Endodermal cell (in vitro differentiated cells): ENCODE data around the gene KRT3. TPM values are rescaled to one million over a fixed set of nuclear protein-coding genes. Genes with fewer than 3 reads are reported as not detected.

Experiments
- DNase-seq: peaks from one replicate; pipeline ENCODE4 v3.0.0-alpha.2; 2017
- H3K27ac ChIP-seq: 2 replicates; pipeline ENCODE4 v1.5.1; 2013; ENCODE audit warnings: mild to moderate bottlenecking, low read depth, low read length, moderate library complexity
- H3K27me3 ChIP-seq: 2 replicates; pipeline ENCODE4 v1.6.1; 2013; ENCODE audit warnings: mild to moderate bottlenecking, low read length, moderate library complexity; ENCODE audit not compliant: insufficient read depth, control insufficient read depth, poor library complexity, severe bottlenecking
- H3K36me3 ChIP-seq: 2 replicates; pipeline ENCODE4 v1.7.0; 2013; ENCODE audit warnings: mild to moderate bottlenecking, low read length, moderate library complexity; ENCODE audit not compliant: control insufficient read depth, insufficient read depth
- H3K4me1 ChIP-seq: one replicate; pipeline ENCODE4 v1.7.0; 2013; ENCODE audit warnings: low read length; ENCODE audit not compliant: control insufficient read depth, insufficient read depth
- H3K4me3 ChIP-seq: 2 replicates; pipeline ENCODE4 v1.5.1; 2013; ENCODE audit warnings: mild to moderate bottlenecking, low read length, moderate library complexity
- H3K9ac ChIP-seq: 2 replicates; pipeline ENCODE4 v1.6.1; 2013; ENCODE audit warnings: mild to moderate bottlenecking, low read length, moderate library complexity; ENCODE audit not compliant: poor library complexity, severe bottlenecking; ENCODE audit errors: extremely low read depth
- H3K9me3 ChIP-seq: 2 replicates; pipeline ENCODE4 v1.6.1; 2013; ENCODE audit warnings: mild to moderate bottlenecking, low read length, moderate library complexity; ENCODE audit not compliant: control insufficient read depth
- H3K27ac Mint-ChIP-seq: 2 replicates; pipeline ENCODE4 v1.8.0; 2020; ENCODE audit warnings: mixed read lengths
- H3K27me3 Mint-ChIP-seq: 2 replicates; pipeline ENCODE4 v1.8.0; 2021; ENCODE audit warnings: mild to moderate bottlenecking, mixed read lengths; ENCODE audit not compliant: insufficient read depth
- H3K36me3 Mint-ChIP-seq: 2 replicates; pipeline ENCODE4 v1.8.0; 2020; ENCODE audit warnings: low read depth, mixed read lengths
- H3K4me1 Mint-ChIP-seq: 2 replicates; pipeline ENCODE4 v1.8.0; 2020; ENCODE audit warnings: mixed read lengths
- H3K4me3 Mint-ChIP-seq: 2 replicates; pipeline ENCODE4 v1.8.0; 2020; ENCODE audit warnings: mild to moderate bottlenecking, moderate library complexity, mixed read lengths
- H3K9me3 Mint-ChIP-seq: 2 replicates; pipeline ENCODE4 v1.8.0; 2020; ENCODE audit warnings: mild to moderate bottlenecking, mixed read lengths
- WGBS, 2 experiments: methylation state at CpG; one replicate each; pipeline versions ENCODE4 v1.1.5 to v1.1.7; 2013; ENCODE audit warnings: missing lambda C conversion rate in 2 of 2, mixed read lengths in 1 of 2; ENCODE audit not compliant: insufficient coverage in 1 of 2, insufficient read length in 1 of 2; 5-methylcytosine and 5-hydroxymethylcytosine counted together
- total RNA-seq, 2 donors: library from RNA; stranded (reverse); fragmentation: NEBNext Ultra II Directional in 1 of 2; extraction: Animal tissue kit (Norgen Biotek cat#: 25700) in 1 of 2; gene quantifications; 2 replicates in 1 of 2; 3 replicates in 1 of 2; pipeline ENCODE4 v1.2.1, GENCODE V29; 2021
- TF ChIP-seq, protein P1 (sequence below): fragments of 200-600 bp; sonication (generic); conservative IDR thresholded peaks from 2 replicates; pipeline ENCODE4 v1.5.0; 2021; ENCODE audit warnings: antibody characterized with exemption, mild to moderate bottlenecking

Gene KRT3
- total RNA-seq, 2 donors from 2014 or later: not detected

DNA sequence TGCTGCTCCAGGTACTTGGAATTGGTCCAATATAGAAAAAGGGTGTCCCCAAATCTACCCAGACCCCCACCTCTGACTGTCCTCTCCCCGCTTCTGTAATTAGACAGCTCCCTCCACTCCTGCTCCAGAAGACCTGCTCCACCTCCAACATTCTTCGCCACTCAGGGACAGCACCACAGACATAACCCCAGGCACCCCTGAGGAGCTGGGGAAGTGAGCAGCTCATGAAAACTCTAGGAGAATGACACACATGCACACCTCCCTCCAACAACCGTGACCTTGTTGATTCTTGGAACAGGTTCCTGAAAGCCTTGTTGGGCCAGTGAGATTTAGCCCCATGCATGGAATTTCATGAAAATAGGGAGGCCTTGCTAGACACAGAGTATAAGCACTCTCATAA lies 9.8 kb upstream of the KRT3 start:
- H3K36me3 Mint-ChIP-seq: no peaks in the 10 kb centered on the region
- 83 to 93% methylated on average over 1 to 3 of the region's 3 CpGs for WGBS, 2 experiments
- no peak overlapping the region for H3K4me3 Mint-ChIP-seq

DNA sequence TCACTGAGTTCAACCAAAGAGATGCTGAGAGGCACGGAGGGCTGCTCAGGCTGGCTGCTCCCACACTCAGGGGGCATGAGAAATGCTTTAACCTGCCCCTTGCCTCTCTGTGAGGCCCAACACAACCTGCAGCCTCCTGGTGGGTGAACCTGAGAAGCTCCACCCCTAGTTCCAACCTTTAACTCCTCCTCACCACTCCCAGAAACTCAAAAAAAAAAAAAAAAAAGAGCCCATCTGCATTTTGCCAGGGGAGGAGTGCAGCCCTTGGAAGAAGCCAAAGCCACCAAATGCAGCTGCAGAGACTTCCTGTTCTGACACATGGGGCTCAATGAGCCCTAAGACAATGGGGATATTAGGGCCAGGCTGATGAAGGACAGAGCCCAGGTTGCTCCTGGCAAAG lies 9.1 kb upstream of the KRT3 start:
- Histone ChIP-seq H3K27ac (no peak overlapping the region), H3K4me1 (no peaks in the 10 kb centered on the region), H3K4me3 (no peak overlapping the region), H3K9ac (no peak overlapping the region), H3K9me3 (no peaks in the 10 kb centered on the region), H3K36me3 (no peaks in the 10 kb centered on the region), H3K27me3 (no peaks in the 10 kb centered on the region)
- Mint-ChIP-seq H3K4me3 (no peak overlapping the region), H3K4me1 (peaks cover 11% of the 10 kb centered on the region), H3K27ac (no peak overlapping the region), H3K27me3 (peaks cover 16% of the 10 kb centered on the region), H3K9me3 (no peaks in the 10 kb centered on the region), H3K36me3 (no peaks in the 10 kb centered on the region)
- WGBS, 2 experiments: 36 to 38% methylated on average over 1 of the region's 1 CpG
- TF ChIP-seq, protein P1, sequence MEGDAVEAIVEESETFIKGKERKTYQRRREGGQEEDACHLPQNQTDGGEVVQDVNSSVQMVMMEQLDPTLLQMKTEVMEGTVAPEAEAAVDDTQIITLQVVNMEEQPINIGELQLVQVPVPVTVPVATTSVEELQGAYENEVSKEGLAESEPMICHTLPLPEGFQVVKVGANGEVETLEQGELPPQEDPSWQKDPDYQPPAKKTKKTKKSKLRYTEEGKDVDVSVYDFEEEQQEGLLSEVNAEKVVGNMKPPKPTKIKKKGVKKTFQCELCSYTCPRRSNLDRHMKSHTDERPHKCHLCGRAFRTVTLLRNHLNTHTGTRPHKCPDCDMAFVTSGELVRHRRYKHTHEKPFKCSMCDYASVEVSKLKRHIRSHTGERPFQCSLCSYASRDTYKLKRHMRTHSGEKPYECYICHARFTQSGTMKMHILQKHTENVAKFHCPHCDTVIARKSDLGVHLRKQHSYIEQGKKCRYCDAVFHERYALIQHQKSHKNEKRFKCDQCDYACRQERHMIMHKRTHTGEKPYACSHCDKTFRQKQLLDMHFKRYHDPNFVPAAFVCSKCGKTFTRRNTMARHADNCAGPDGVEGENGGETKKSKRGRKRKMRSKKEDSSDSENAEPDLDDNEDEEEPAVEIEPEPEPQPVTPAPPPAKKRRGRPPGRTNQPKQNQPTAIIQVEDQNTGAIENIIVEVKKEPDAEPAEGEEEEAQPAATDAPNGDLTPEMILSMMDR: peak; percentile 22
- DNase-seq: peak; percentile 88

More for the DNA sequence above, 9.8 kb upstream of the KRT3 start:
- DNase-seq: no peak
- no peak overlapping the region for H3K9ac ChIP-seq
- H3K4me3 ChIP-seq: no peak overlapping the region
- H3K4me1 ChIP-seq: no peaks in the 10 kb centered on the region
- H3K27me3 ChIP-seq: no peaks in the 10 kb centered on the region
- H3K27ac ChIP-seq: no peak overlapping the region
- no peak overlapping the region for H3K27ac Mint-ChIP-seq
- TF ChIP-seq, protein P1: no peak
- no peaks in the 10 kb centered on the region for H3K36me3 ChIP-seq
- no peaks in the 10 kb centered on the region for H3K9me3 Mint-ChIP-seq
- H3K9me3 ChIP-seq: no peaks in the 10 kb centered on the region
- peaks cover 7% of the 10 kb centered on the region for H3K4me1 Mint-ChIP-seq
- peaks cover 16% of the 10 kb centered on the region for H3K27me3 Mint-ChIP-seq

DNA sequence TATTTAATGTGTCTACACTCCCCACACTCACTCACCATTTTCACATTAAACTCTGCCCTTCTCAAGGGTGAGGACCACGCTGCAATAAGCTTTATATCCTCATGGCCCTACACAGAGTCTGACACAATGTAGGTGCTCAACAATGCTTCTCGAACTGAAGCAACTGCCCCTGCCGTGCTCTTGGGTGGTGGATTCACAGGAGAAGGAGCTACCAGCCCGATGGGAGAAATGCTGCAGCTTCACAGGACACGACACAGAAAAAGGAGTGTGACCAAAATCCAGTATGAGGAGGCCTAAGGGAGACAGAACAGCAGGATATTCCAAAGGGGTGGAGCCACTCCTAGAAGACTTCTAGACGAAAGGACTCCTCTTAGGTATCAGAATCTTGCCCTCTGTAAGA lies 6.5 kb upstream of the KRT3 start:
- TF ChIP-seq, protein P1: no peak
- no peaks in the 10 kb centered on the region for H3K27me3 Mint-ChIP-seq
- H3K4me3 Mint-ChIP-seq: no peak overlapping the region
- H3K4me3 ChIP-seq: no peak overlapping the region
- no peak overlapping the region for H3K27ac Mint-ChIP-seq
- H3K9me3 ChIP-seq: no peaks in the 10 kb centered on the region
- peaks cover 13% of the 10 kb centered on the region for H3K4me1 Mint-ChIP-seq
- H3K9ac ChIP-seq: no peak overlapping the region
- H3K36me3 ChIP-seq: no peaks in the 10 kb centered on the region
- H3K27ac ChIP-seq: no peak overlapping the region
- H3K4me1 ChIP-seq: no peaks in the 10 kb centered on the region
- H3K9me3 Mint-ChIP-seq: no peaks in the 10 kb centered on the region
- H3K27me3 ChIP-seq: no peaks in the 10 kb centered on the region
- WGBS, 2 experiments: 83 to 92% methylated on average over 6 of the region's 6 CpGs
- no peaks in the 10 kb centered on the region for H3K36me3 Mint-ChIP-seq
- DNase-seq: no peak
